Stimulated activated CD4-positive, alpha-beta T cell treated with anti-CD3 and anti-CD28 coated beads, TNF-alpha, amount 100 ng/mL, for 1 hour (primary cell): ENCODE results near the gene APOL2.
"Not testable (repeated sequence)": the region's sequence is repeated elsewhere in the genome, so short reads cannot be mapped to it uniquely, and the experiment has no call there.

Source experiments
- DNase-seq, 3 donors: peaks; one replicate each; pipeline ENCODE4 v3.0.0-alpha.2; 2020; ENCODE audit warnings: low read depth in 3 of 3, low spot score in 1 of 3

APOL2 gene

GRCh38 chr22:36244522-36245391 lies 5.4 kb upstream of the APOL2 start:
- DNase-seq = no peak

- DNase-seq = no peak
These were observed 4.7 kb upstream of the APOL2 start for GRCh38 chr22:36243986-36244385.

DNA sequence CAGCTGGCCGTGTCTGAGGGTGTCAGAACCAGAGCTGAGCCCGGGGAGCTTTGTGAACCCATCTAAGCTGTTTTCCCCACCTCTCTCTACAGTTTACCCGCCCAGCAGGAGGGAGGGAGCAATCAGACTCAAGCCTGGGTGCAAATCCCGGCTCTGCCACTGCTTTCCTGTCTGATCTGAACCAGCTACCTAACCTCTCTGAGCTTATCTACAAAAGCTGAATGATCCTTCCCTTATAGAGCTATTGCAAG lies 252 bp downstream of the APOL2 start:
- DNase-seq = no peak

DNA sequence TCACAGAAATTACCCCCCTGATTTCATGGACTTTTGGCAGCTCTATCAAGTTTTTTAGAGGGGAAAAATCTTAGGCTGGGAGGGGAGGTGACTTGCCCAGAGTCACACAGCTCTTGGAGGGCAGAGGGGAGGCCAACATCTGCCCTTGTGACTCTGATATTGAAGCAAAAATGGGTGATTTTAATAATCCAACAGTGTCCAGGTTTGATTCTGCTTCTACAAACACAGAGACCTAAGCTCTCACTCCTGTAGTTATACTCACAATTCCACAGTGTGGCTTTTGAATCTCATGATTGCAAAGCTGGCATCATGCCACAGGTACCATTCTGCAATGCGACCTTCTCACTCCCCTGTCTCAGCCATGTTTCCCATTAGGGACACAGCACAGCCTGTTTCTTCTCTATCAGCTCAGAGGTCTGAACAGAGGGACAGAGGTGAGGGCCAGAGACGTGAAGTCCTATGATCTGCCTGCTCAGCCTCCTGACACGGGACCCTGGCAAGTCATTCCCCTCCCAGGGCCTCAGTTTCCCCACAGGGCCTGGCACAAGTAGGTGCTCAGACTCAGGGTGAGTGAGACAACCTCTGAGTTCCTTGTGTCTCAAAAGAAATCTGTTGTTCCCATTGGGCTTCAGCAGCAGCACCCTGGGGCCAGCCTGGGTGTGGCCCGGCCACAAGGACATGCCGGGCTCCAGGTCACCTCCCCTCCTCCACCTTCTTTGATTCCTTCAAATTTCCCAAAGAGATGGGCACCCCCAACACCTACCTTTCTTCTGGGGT lies 766 bp downstream of the APOL2 start:
- no peak for DNase-seq

DNA sequence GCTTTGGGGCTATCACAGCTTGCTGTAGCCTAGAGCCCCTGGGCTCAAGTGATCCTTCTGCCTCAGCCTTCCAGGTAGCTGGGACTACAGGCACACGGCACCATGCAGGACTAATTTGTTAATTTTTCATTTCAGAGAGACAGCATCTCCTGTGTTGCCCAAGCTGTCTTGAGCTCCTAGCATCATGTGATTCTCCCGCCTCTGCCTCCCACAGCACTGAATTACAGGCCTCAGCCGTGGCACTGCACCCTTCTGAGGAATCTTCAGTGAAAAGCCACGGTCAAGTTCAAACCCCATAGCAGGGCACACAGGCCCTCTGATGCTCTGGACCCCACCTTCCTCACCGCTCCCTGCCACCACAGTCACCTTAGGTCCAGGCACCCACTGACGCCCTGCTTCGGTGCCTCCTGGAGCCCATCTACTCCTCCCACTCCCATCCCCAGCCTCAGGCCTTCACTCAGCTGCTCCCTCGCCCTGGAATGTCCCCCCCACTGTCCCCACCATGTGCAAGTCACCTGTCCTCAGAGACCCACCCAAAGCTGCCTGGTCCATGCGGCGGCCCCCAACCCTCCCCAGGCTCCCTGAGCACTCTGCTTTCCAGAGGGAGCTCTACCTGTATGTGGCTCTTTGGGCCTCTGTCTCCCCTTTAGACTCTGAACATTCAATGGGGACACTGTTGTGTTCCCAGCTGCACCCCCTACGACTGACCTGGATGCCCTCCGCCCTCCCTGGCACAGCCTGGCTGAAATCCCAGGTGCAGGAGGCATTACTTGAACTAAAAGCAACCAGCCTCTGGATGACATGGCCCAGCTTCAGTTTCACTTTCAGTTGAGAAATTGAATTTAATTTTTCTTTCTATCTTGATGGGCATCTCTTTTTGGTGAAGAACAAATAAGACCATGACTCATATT lies 1.6 kb downstream of the APOL2 start:
- DNase-seq = no peak

DNA sequence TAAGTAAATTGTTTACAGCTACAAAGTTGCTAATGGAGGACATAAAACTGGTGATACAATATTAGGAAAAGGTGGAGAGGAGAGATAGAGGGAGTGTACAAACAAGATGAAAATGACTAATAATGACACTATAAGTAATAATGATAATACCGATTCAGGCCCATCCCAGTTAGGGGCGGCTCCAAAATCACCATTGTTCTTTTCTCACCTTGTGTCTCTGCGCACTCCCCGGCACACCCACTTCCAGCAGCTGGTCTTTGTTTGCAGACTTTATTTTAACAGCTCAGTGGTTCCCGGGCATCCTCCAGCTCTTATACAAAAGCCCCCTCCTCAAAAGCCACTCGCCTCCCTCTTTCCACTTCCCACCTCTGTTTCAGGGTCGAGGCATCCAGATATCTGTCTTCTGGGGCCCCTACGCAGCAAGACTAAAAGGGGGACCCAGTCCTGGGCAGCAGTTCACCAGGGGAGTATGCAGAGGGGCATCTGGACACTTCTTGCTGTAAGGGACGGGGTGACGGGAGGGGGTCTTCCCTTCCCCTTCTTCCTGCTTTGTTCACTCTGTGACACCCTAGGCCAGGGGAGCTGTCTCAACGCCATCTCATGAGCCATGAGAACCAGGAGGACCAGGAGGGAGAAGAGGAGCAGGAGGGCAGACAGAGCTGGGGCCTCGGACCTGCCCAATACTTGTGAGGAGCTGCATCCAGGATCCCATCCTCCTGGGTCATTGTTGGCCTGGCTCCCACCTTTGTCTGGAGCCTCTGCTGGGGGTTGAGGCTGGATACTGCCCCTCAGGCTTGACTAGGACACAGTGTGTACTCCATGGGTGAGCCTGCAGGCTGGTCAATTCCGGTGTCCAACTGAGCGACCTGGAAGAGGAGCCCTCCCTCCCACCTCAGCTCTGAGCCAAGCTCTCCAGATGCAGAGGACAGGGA lies 2.7 kb downstream of the APOL2 start:
- DNase-seq = no peak

DNA sequence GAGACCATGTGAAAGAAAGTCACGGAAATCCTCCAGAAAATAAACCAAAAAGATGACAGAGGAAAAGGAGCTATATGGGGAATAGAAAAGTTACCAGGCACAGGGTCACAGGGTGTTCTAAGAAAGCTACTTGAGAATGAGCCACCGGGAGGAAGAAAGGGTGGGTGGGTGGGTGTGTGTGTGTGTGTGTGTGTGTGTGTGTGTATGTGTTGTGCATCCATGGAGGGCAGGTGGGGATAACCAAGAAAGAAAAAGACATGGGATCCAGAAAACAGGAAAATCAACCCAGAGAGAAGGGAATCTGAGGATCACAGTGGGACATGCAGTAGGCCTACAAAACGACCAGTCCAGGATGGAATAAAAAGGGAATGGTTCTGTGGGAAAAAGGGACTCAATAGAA lies 3.7 kb downstream of the APOL2 start:
- no peak for DNase-seq

GRCh38 chr22:36234919-36235318 lies 4.4 kb downstream of the APOL2 start:
- DNase-seq = no peak

DNA sequence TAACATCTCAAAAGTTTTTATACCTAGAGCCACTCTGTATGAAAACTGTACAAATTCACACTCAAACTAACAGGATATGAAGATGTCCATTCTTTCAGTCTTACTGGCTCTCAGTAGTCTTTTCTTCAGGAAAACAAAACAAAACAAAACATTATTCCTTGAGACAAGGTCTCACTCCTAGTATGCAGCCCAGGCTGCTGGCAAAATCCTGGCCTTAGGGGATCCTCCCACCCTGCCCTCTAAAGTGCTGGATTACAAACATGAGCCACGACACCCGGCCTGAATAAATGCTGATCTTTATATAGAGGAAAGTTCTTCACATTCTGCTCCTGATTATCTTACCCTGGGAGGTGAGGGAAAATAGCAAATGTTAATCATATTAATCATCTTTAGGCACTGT lies 5.1 kb downstream of the APOL2 start:
- no peak for DNase-seq

DNA sequence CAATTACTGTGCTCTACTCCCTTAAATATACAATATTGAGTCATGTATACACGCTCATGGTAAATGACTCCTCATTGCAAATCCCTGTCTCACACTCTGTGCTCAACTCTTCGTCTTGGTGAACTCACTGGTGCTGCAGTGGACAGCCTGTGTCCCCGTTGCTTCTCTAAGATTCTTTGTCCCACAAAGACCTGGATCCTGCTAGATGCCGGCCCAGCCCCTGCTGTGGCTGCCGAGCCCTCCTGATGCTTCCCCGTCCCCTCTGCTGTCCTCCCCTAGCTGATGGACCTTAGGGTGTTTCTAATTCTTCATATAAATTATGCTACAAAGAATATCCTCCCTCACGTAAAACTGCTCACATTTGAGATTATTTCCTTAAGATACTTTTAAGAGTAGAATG lies 5.5 kb downstream of the APOL2 start:
- DNase-seq = no peak

DNA sequence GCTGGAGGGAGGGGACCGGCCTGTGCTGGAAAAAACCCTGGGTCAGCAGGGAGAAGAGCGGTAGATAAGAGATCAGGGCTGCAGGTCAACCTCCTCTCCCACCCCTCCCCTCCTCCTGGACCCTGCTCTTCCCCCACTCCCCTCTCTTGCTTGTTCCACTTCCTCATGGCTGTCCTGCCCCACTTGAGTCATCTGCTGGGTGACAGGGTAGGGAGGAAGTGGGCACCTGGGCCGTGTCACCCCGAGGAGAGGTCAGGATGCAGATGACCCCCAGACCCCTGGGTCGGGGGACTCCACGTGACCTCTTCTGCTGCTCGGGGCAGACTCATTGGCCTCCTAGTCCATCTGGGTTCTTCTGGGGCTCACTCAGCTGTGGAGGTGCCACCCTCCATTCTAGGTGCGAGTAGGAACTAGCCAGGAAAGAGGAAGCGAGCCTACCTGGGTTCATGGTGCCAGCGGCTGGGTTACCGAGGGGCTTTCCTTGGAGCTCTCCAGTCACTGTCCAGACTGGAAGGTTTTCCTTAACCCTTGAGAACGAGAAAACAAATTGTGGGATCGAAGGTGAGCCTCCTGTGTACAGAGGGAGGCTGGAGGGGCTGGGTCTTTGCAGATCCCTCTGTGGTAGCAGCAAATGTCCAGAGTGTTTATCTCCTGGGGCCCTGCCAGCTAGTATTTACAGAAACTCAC lies 6.5 kb downstream of the APOL2 start:
- no peak for DNase-seq

DNA sequence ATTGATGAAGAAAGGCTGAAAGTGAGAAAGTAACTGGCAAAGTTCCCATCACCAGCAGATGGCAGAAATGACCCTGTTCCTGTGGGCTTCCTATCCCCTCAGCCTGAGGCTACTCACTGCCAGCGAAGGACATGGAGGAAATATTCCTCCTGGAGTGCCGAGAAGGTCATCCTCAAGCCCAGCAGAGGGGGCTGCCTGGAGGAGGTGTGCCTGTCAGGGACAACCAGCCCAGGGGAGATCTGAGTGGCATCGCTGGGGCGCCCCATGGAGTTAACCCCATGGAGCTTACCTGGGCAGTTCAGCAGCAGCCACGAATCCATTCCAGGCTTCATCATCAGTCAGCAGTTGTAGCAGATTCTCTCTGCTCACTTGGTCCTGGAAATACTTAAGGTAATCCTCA lies 8.3 kb downstream of the APOL2 start:
- not testable (repeated sequence) for DNase-seq

- not testable (repeated sequence) for DNase-seq
These were observed 9.7 kb downstream of the APOL2 start for GRCh38 chr22:36229649-36230048.

DNA sequence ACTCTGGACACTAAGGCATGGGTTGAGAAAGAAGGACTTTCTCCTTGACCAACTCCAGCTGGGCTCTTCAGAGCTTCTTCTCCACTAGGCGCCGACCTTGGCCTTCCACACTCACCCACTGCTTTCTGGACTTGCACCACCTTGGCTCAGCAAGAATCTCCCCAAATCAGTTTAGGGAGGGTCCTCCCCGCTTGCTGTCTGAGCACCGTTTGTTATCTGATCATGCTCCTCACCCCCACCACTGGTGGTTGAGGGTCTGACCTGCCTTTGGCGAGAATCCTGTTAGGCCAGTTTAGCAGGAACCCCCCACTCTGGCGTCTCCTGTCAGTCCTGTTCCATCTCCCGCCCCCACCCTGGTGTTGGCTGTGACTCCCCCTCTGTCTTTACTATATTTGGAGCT lies 10.4 kb downstream of the APOL2 start:
- no peak for DNase-seq

DNA sequence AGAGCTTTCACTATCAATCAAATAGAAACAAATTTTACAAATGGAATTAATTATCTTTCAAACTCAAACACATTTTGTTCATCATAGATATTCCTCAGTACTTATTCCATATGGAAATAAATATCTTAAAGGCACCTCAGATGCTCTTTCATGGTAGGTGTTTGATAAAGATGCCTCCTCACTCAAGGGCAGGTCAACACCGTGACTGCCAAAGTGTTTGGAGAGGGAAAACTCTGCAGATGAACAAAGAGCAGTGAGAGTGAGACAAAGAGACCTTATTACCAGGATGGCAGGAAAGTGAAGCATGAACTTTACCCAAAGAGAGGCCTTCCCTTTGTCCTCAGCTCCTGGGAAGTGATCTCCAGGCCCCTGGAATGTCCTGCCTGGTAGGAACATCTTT lies 11.0 kb downstream of the APOL2 start:
- not testable (repeated sequence) for DNase-seq

DNA sequence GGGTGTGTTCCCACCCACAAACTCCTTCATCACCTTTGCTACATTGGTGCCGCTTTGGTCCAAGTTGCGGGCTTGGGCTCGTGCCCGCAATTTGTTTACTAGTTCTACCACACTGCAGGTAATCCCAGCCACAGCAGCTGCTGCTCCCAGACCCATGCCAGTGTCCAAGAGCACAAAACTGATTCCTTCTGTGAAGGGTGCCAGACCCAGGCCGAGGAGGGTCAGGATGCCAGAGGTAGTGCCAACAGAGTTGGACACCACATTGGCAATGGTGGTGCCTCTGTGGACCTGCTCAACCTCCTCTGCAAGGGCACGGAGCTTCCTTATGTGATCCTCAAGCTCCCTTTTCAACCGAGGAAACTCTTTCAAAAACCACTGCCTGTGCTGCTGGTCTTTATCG lies 11.5 kb downstream of the APOL2 start:
- DNase-seq = no peak

DNA sequence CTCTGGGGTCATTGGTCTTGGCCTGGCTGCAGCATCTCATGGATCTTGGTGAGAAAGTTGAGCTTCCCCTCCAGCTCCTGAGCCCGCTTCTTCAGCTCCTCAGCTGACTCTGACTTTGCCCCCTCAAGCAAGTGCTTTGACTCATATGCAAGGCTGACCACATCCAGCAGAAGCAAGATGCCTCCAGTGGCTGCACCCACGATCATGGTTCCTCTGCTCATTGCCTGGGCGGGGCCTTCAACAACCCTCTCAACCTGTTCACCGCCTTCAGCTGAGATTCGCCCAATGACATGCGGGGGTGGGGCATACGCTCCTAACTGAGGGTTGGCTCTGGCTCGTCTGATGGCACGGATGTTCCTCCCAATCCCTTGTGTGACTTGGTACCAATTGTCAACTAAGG lies 11.9 kb downstream of the APOL2 start:
- no peak for DNase-seq

- no peak for DNase-seq
These were observed 13.1 kb downstream of the APOL2 start for GRCh38 chr22:36226189-36226588.

GRCh38 chr22:36225333-36225922 lies 13.9 kb downstream of the APOL2 start:
- DNase-seq = no peak

- DNase-seq = no peak
These were observed 15.1 kb downstream of the APOL2 start for GRCh38 chr22:36224245-36224644.
